ENCODE results near the gene TMEM272. TPM values are rescaled to one million over a fixed set of nuclear protein-coding genes. Genes with fewer than 3 reads are reported as not detected.
A peak's percentile ranks its signal among the peaks of the same experiment; 100 is the strongest.

TMEM272 gene
- total and polyA plus RNA-seq, 2 experiments from 2014 or later = 0.11 to 0.76 TPM

DNA sequence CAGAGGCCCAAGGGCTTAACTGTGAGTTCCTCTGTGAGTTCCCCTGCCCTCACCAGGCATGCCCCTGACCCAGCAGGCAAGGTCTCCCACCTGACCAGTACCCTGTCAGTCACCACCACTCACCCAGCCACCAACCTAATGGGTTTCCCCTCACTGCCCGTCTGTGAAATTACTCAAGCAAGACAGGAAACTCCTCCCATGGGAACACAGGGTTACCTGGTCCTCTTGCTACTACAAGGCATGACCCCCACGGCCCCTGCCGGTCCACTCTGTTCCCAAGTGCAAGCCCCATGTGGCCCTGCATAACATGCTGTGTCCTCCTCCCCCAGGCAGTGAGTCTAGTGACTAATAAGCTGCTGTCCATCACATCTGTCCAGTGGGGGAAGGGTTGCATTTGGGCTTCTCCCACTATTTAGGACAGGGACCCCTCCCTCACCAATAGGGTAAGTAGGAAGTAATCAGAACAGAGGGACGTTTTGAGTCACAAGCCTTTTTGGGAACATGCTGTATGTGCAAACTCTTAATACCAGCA lies 33.0 kb downstream of the TMEM272 start:
- Histone ChIP-seq H3K27me3 (ENCODE audit: insufficient read depth) (no peaks in the 10 kb centered on the region), H3K36me3 (ENCODE audit: insufficient read depth) (no peaks in the 10 kb centered on the region), H3F3A (replicated peaks; ENCODE audit: low read depth) (no peaks in the 10 kb centered on the region), H4K20me1 (replicated peaks; ENCODE audit: insufficient read depth) (no peaks in the 10 kb centered on the region), H3K27ac (ENCODE audit: low read depth) (no peak overlapping the region), H3K79me2 (replicated peaks; ENCODE audit: insufficient read depth) (no peaks in the 10 kb centered on the region), H3K4me2 (no peak overlapping the region), H3K4me3 (no peak overlapping the region), H3K9me2 (ENCODE audit: insufficient read depth) (no peaks in the 10 kb centered on the region), H2AFZ (no peak overlapping the region), H3K4me1 (ENCODE audit: insufficient read depth) (peaks cover 17% of the 10 kb centered on the region; the same call in 1 of the 2 replicates)
- TF ChIP-seq STAT1 (IDR thresholded peaks at IDR 0.05; ENCODE audit: unreplicated experiment) = no peak
- TF ChIP-seq, protein P1, sequence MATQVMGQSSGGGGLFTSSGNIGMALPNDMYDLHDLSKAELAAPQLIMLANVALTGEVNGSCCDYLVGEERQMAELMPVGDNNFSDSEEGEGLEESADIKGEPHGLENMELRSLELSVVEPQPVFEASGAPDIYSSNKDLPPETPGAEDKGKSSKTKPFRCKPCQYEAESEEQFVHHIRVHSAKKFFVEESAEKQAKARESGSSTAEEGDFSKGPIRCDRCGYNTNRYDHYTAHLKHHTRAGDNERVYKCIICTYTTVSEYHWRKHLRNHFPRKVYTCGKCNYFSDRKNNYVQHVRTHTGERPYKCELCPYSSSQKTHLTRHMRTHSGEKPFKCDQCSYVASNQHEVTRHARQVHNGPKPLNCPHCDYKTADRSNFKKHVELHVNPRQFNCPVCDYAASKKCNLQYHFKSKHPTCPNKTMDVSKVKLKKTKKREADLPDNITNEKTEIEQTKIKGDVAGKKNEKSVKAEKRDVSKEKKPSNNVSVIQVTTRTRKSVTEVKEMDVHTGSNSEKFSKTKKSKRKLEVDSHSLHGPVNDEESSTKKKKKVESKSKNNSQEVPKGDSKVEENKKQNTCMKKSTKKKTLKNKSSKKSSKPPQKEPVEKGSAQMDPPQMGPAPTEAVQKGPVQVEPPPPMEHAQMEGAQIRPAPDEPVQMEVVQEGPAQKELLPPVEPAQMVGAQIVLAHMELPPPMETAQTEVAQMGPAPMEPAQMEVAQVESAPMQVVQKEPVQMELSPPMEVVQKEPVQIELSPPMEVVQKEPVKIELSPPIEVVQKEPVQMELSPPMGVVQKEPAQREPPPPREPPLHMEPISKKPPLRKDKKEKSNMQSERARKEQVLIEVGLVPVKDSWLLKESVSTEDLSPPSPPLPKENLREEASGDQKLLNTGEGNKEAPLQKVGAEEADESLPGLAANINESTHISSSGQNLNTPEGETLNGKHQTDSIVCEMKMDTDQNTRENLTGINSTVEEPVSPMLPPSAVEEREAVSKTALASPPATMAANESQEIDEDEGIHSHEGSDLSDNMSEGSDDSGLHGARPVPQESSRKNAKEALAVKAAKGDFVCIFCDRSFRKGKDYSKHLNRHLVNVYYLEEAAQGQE (IDR thresholded peaks at IDR 0.05; ENCODE audit: unreplicated experiment) = no peak
- Mint-ChIP-seq H3K27ac (no peak overlapping the region), H3K27me3 (ENCODE audit: insufficient read depth, low read depth, poor library complexity) (peaks cover 5% of the 10 kb centered on the region), H3K36me3 (ENCODE audit: low read depth) (no peaks in the 10 kb centered on the region), H3K9me3 (no peaks in the 10 kb centered on the region), H3K4me1 (peaks cover 18% of the 10 kb centered on the region), H3K4me3 (no peak overlapping the region)
- DNase-seq (ENCODE audit: low spot score) (no peak), ATAC-seq (no peak)

DNA sequence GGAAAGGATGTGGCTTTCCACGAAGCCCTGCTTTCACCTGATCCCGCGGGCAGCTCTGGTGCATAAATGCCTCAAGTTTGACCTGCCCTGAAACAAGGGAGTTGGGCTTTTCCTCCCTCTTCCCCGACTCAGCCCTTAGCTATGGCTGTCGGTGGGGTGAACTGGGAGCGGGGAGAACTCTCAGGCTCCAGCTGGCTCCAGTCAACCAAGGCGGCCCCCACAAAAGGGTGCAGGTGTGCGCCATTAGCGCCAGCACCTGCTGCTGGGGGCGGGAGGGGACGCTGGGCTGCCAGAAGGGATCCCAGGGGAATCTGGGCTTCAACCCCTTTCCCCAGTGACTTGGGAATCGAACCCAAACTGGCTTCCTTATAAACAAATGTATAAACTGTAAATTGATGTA lies 33.9 kb downstream of the TMEM272 start:
- Histone ChIP-seq H3K27ac (ENCODE audit: low read depth) (no peak overlapping the region), H2AFZ (0 out of 2 replicates have a peak overlapping the region, but pooled peaks have one; percentile 59), H3K27me3 (ENCODE audit: insufficient read depth) (no peaks in the 10 kb centered on the region), H3K79me2 (replicated peaks; ENCODE audit: insufficient read depth) (no peaks in the 10 kb centered on the region), H3K4me2 (no peak overlapping the region), H3K9me2 (ENCODE audit: insufficient read depth) (no peaks in the 10 kb centered on the region), H3K4me3 (no peak overlapping the region), H4K20me1 (replicated peaks; ENCODE audit: insufficient read depth) (no peaks in the 10 kb centered on the region), H3K36me3 (ENCODE audit: insufficient read depth) (no peaks in the 10 kb centered on the region), H3F3A (replicated peaks; ENCODE audit: low read depth) (no peaks in the 10 kb centered on the region), H3K4me1 (ENCODE audit: insufficient read depth) (peaks cover 11% of the 10 kb centered on the region; the same call in 1 of the 2 replicates)
- Mint-ChIP-seq H3K27me3 (ENCODE audit: insufficient read depth, low read depth, poor library complexity) (peaks cover 5% of the 10 kb centered on the region), H3K9me3 (no peaks in the 10 kb centered on the region), H3K4me3 (no peak overlapping the region), H3K36me3 (ENCODE audit: low read depth) (no peaks in the 10 kb centered on the region), H3K4me1 (peaks cover 15% of the 10 kb centered on the region; the same call in 1 of the 3 replicates), H3K27ac (no peak overlapping the region)
- peak; percentile 28 for DNase-seq (ENCODE audit: low spot score)
- no peak; the same call in 2 of the 3 replicates for ATAC-seq
- TF ChIP-seq, protein P1 (IDR thresholded peaks at IDR 0.05; ENCODE audit: unreplicated experiment) = no peak
- TF ChIP-seq EZH2phosphoT487 (IDR thresholded peaks at IDR 0.05; ENCODE audit: unreplicated experiment) = no peak
- TF ChIP-seq, protein P2, sequence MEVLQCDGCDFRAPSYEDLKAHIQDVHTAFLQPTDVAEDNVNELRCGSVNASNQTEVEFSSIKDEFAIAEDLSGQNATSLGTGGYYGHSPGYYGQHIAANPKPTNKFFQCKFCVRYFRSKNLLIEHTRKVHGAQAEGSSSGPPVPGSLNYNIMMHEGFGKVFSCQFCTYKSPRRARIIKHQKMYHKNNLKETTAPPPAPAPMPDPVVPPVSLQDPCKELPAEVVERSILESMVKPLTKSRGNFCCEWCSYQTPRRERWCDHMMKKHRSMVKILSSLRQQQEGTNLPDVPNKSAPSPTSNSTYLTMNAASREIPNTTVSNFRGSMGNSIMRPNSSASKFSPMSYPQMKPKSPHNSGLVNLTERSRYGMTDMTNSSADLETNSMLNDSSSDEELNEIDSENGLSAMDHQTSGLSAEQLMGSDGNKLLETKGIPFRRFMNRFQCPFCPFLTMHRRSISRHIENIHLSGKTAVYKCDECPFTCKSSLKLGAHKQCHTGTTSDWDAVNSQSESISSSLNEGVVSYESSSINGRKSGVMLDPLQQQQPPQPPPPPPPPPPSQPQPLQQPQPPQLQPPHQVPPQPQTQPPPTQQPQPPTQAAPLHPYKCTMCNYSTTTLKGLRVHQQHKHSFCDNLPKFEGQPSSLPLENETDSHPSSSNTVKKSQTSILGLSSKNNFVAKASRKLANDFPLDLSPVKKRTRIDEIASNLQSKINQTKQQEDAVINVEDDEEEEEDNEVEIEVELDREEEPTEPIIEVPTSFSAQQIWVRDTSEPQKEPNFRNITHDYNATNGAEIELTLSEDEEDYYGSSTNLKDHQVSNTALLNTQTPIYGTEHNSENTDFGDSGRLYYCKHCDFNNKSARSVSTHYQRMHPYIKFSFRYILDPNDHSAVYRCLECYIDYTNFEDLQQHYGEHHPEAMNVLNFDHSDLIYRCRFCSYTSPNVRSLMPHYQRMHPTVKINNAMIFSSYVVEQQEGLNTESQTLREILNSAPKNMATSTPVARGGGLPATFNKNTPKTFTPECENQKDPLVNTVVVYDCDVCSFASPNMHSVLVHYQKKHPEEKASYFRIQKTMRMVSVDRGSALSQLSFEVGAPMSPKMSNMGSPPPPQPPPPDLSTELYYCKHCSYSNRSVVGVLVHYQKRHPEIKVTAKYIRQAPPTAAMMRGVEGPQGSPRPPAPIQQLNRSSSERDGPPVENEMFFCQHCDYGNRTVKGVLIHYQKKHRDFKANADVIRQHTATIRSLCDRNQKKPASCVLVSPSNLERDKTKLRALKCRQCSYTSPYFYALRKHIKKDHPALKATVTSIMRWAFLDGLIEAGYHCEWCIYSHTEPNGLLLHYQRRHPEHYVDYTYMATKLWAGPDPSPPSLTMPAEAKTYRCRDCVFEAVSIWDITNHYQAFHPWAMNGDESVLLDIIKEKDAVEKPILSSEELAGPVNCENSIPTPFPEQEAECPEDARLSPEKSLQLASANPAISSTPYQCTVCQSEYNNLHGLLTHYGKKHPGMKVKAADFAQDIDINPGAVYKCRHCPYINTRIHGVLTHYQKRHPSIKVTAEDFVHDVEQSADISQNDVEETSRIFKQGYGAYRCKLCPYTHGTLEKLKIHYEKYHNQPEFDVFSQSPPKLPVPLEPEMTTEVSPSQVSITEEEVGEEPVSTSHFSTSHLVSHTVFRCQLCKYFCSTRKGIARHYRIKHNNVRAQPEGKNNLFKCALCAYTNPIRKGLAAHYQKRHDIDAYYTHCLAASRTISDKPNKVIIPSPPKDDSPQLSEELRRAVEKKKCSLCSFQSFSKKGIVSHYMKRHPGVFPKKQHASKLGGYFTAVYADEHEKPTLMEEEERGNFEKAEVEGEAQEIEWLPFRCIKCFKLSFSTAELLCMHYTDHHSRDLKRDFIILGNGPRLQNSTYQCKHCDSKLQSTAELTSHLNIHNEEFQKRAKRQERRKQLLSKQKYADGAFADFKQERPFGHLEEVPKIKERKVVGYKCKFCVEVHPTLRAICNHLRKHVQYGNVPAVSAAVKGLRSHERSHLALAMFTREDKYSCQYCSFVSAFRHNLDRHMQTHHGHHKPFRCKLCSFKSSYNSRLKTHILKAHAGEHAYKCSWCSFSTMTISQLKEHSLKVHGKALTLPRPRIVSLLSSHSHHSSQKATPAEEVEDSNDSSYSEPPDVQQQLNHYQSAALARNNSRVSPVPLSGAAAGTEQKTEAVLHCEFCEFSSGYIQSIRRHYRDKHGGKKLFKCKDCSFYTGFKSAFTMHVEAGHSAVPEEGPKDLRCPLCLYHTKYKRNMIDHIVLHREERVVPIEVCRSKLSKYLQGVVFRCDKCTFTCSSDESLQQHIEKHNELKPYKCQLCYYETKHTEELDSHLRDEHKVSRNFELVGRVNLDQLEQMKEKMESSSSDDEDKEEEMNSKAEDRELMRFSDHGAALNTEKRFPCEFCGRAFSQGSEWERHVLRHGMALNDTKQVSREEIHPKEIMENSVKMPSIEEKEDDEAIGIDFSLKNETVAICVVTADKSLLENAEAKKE (CRISPR knock-in tag; IDR thresholded peaks at IDR 0.05) = no peak
- no peak for TF ChIP-seq NANOG (IDR thresholded peaks at IDR 0.05; ENCODE audit: borderline replicate concordance)
- TF ChIP-seq ZNF114 (CRISPR knock-in tag; IDR thresholded peaks at IDR 0.05) = no peak
- no peak for TF ChIP-seq POLR2AphosphoS5 (IDR thresholded peaks at IDR 0.05; ENCODE audit: low read depth)

Data from GM23338 (cell line).